Esophagus muscularis mucosa (tissue), 3 donors: ENCODE measurements around the gene RIMBP3B.
"Not testable (repeated sequence)": the region's sequence is repeated elsewhere in the genome, so short reads cannot be mapped to it uniquely, and the experiment has no call there.

Experiments
- CTCF ChIP-seq, 3 experiments: fragments of 200-600 bp in 2 of 3; fragments of 450-650 bp in 1 of 3; sonication (generic) in 2 of 3; IDR thresholded peaks; one replicate each; pipeline ENCODE4 v1.5.1; 2017 to 2019; ENCODE audit warnings: antibody characterized with exemption in 3 of 3, mild to moderate bottlenecking in 2 of 3, moderate library complexity in 1 of 3
- POLR2A ChIP-seq: fragments of 450-650 bp; IDR thresholded peaks from one replicate; pipeline ENCODE4 v1.6.1; 2017; ENCODE audit warnings: antibody characterized with exemption, moderate library complexity, mild to moderate bottlenecking, low read depth
- POLR2AphosphoS5 ChIP-seq, 2 donors: sonication (generic); formaldehyde crosslinking; IDR thresholded peaks; one replicate each; pipeline ENCODE4 v1.6.1; 2017; ENCODE audit warnings: antibody characterized with exemption in 2 of 2

GRCh38 chr22:21390013-21390412, 6.5 kb downstream of the RIMBP3B start:
- not testable (repeated sequence) for TF ChIP-seq CTCF (IDR thresholded peaks at IDR 0.05); POLR2A; POLR2AphosphoS5 (IDR thresholded peaks at IDR 0.05)
